CD4-positive, alpha-beta memory T cell (primary cell): ENCODE measurements around the gene GSTA4. TPM values are rescaled to one million over a fixed set of nuclear protein-coding genes. Genes with fewer than 3 reads are reported as not detected.

Experiments
- CTCF ChIA-PET: fragments of 350-600 bp; sonication (Branson Sonifier 250); formaldehyde crosslinking; loops from one replicate; lab custom pipeline; 2021; ENCODE audit warnings: inconsistent platforms; ENCODE audit not compliant: partially characterized antibody; lab: Charles Lee
- POLR2A ChIA-PET: fragments of 350-600 bp; sonication (Branson Sonifier 250); formaldehyde crosslinking; loops from one replicate; lab custom pipeline; 2021; ENCODE audit not compliant: partially characterized antibody; lab: Charles Lee
- DNase-seq, 5 donors: peaks; one replicate each; pipeline versions ENCODE4 v3.0.0 to v3.0.0-alpha.2; 2020 to 2022; ENCODE audit warnings: mixed read lengths in 1 of 5
- H3K27ac ChIP-seq: one replicate; pipeline ENCODE4 v1.7.0; 2013; ENCODE audit warnings: low read depth, low read length
- H3K27me3 ChIP-seq: 2 replicates; pipeline ENCODE4 v1.7.0; 2013; ENCODE audit warnings: mild to moderate bottlenecking, low read length, moderate library complexity; ENCODE audit not compliant: insufficient read depth
- H3K36me3 ChIP-seq: 2 replicates; pipeline ENCODE4 v1.7.0; 2013; ENCODE audit warnings: mild to moderate bottlenecking, low read length, moderate library complexity; ENCODE audit not compliant: insufficient read depth
- H3K4me1 ChIP-seq: 2 replicates; pipeline ENCODE4 v1.7.0; 2013; ENCODE audit warnings: mild to moderate bottlenecking, low read length, moderate library complexity; ENCODE audit not compliant: insufficient read depth
- H3K4me3 ChIP-seq, 2 donors: one replicate each; pipeline ENCODE4 v1.7.0; 2013; ENCODE audit warnings: low read length in 2 of 2, mild to moderate bottlenecking in 1 of 2
- H3K9me3 ChIP-seq, 2 donors: one replicate each; pipeline ENCODE4 v1.7.0; 2013; ENCODE audit warnings: low read length in 2 of 2, control low read depth in 1 of 2; ENCODE audit not compliant: control insufficient read depth in 1 of 2
- H3K27ac Mint-ChIP-seq, 7 donors: one replicate each; pipeline ENCODE4 v1.8.0; 2020 to 2021; ENCODE audit warnings: mixed read lengths in 7 of 7, mild to moderate bottlenecking in 6 of 7, inconsistent platforms in 3 of 7, moderate library complexity in 3 of 7
- H3K27me3 Mint-ChIP-seq, 2 donors: one replicate each; pipeline ENCODE4 v1.8.0; 2020 to 2021; ENCODE audit warnings: mixed read lengths in 2 of 2
- H3K36me3 Mint-ChIP-seq, 2 donors: one replicate each; pipeline ENCODE4 v1.8.0; 2020 to 2021; ENCODE audit warnings: mixed read lengths in 2 of 2, inconsistent platforms in 1 of 2, mild to moderate bottlenecking in 1 of 2
- H3K4me1 Mint-ChIP-seq, 4 donors: one replicate each; pipeline ENCODE4 v1.8.0; 2020 to 2021; ENCODE audit warnings: mixed read lengths in 4 of 4, mild to moderate bottlenecking in 1 of 4
- H3K4me3 Mint-ChIP-seq, 8 donors: one replicate each; pipeline ENCODE4 v1.8.0; 2020 to 2021; ENCODE audit warnings: mixed read lengths in 8 of 8, mild to moderate bottlenecking in 7 of 8, moderate library complexity in 6 of 8, inconsistent platforms in 3 of 8
- H3K9me3 Mint-ChIP-seq, 8 donors: one replicate each; pipeline ENCODE4 v1.8.0; 2020 to 2021; ENCODE audit warnings: mixed read lengths in 8 of 8, mild to moderate bottlenecking in 5 of 8, inconsistent platforms in 3 of 8, moderate library complexity in 1 of 8
- intact Hi-C: fragments of 100-400 bp; cut with micrococcal nuclease; formaldehyde crosslinking; loops from one replicate; pipeline ENCODE4 v1.15.1; 2023
- polyA plus RNA-seq, 2 donors: library from polyadenylated mRNA; unstranded; fragments of 300-500 nt; fragmentation: Illumina TruSeq; gene quantifications; one replicate each; pipeline ENCODE4 v1.2.3, GENCODE V29; 2021
- total RNA-seq, 2 experiments: library from RNA; stranded (reverse); gene quantifications; one replicate each; pipeline ENCODE4 v1.2.3, GENCODE V29; 2021

The GSTA4 gene
- total and polyA plus RNA-seq, 4 experiments from 2014 or later, result 0.57 to 1.7 TPM; not detected in 2

- no peak overlapping the region for H3K27ac ChIP-seq
- ChIA-PET POLR2A (no interaction called here), CTCF (interaction anchor here (0.5 to 1.7 kb wide), 2 partner anchors 9 to 354 kb away, joined by 3 to 4 read pairs; no protein-coding TSS in a partner anchor)
- no peak for DNase-seq
- Mint-ChIP-seq H3K27me3 (no peaks in the 10 kb centered on the region), H3K4me3 (no peak overlapping the region), H3K36me3 (peaks cover 46 to 61% of the 10 kb centered on the region in 2 donors), H3K27ac (no peak overlapping the region), H3K4me1 (peaks cover 0 to 2% (median 0%) of the 10 kb centered on the region in 4 donors), H3K9me3 (no peaks in the 10 kb centered on the region)
- intact Hi-C loops, result no loop called here
- no peaks in the 10 kb centered on the region for H3K4me1 ChIP-seq
- no peaks in the 10 kb centered on the region for H3K9me3 ChIP-seq
- no peaks in the 10 kb centered on the region for H3K27me3 ChIP-seq
- H3K4me3 ChIP-seq, result no peak overlapping the region
- peaks cover 27% of the 10 kb centered on the region for H3K36me3 ChIP-seq
These were observed 10.7 kb upstream of the GSTA4 start for GRCh38 chr6:53005663-53006250.

- intact Hi-C loops, result loop anchor here (5.0 to 10.0 kb wide), 6 partner anchors 48 to 793 kb away; partner anchors contain the start of genes TMEM14A and TRAM2
- H3K27me3 ChIP-seq, result no peaks in the 10 kb centered on the region
- no peak overlapping the region for H3K4me3 ChIP-seq
- no peaks in the 10 kb centered on the region for H3K36me3 ChIP-seq
- Mint-ChIP-seq H3K27me3 (peaks cover 2 to 8% of the 10 kb centered on the region in 2 donors), H3K4me3 (no peak overlapping the region), H3K27ac (no peak overlapping the region), H3K4me1 (peaks cover 8 to 25% (median 16%) of the 10 kb centered on the region in 4 donors), H3K9me3 (peaks cover 0 to 18% (median 3%) of the 10 kb centered on the region in 8 donors), H3K36me3 (peaks cover 5 to 21% of the 10 kb centered on the region in 2 donors)
- no peak overlapping the region for H3K27ac ChIP-seq
- POLR2A ChIA-PET, result no interaction called here
- H3K4me1 ChIP-seq, result peaks cover 17% of the 10 kb centered on the region
- CTCF ChIA-PET, result interaction anchor here (0.9 to 1.6 kb wide), 3 partner anchors 22 to 118 kb away, joined by 3 to 4 read pairs (median 3); no protein-coding TSS in a partner anchor
- DNase-seq, result no peak
- no peaks in the 10 kb centered on the region for H3K9me3 ChIP-seq
These were observed 4.4 kb upstream of the GSTA4 start for GRCh38 chr6:52999456-52999855.

- intact Hi-C loops, result loop anchor here (5.0 to 10.0 kb wide), 6 partner anchors 49 to 794 kb away; partner anchors contain the start of genes TMEM14A and TRAM2
- CTCF ChIA-PET, result interaction anchor here (0.9 to 1.3 kb wide), 3 partner anchors 23 to 117 kb away, joined by 3 read pairs; no protein-coding TSS in a partner anchor
- no peak overlapping the region for H3K4me3 Mint-ChIP-seq
These were observed 3.5 kb upstream of the GSTA4 start for GRCh38 chr6:52998603-52999002.

GRCh38 chr6:52995913-52996645 lies 995 bp upstream of the GSTA4 start:
- H3K36me3 Mint-ChIP-seq, result peaks cover 0 to 12% of the 10 kb centered on the region in 2 donors
- peaks cover 9 to 29% (median 20%) of the 10 kb centered on the region in 4 donors for H3K4me1 Mint-ChIP-seq
- peak overlapping the region; percentile 92 to 99 (median 94) for H3K4me3 Mint-ChIP-seq
- CTCF ChIA-PET, result interaction anchor here (0.7 to 3.8 kb wide), 6 partner anchors 10 to 70 kb away, joined by 3 to 49 read pairs (median 5); partner anchors contain the start of gene FBXO9
- peak overlapping the region; percentile 4 to 59 for H3K4me3 ChIP-seq
- intact Hi-C loops, result loop anchor here (1.0 to 10.0 kb wide), 11 partner anchors 12 to 796 kb away; partner anchors contain the start of genes MCM3, TMEM14A and TRAM2
- peaks cover 4 to 8% of the 10 kb centered on the region in 2 donors for H3K27me3 Mint-ChIP-seq
- peaks cover 22% of the 10 kb centered on the region for H3K4me1 ChIP-seq
- POLR2A ChIA-PET, result interaction anchor here (1.0 to 2.7 kb wide), 7 partner anchors 10 to 799 kb away, joined by 3 to 23 read pairs (median 5); partner anchors contain the start of genes FBXO9, LRRC1 and PAQR8
- no peaks in the 10 kb centered on the region for H3K36me3 ChIP-seq
- H3K9me3 Mint-ChIP-seq, result peaks cover 0 to 18% (median 3%) of the 10 kb centered on the region in 8 donors
- H3K27ac Mint-ChIP-seq, result peak overlapping the region; percentile 95 to 100 (median 100)
- H3K27me3 ChIP-seq, result no peaks in the 10 kb centered on the region
- H3K27ac ChIP-seq, result no peak overlapping the region
- no peaks in the 10 kb centered on the region for H3K9me3 ChIP-seq
- DNase-seq, result peak in 4 of 5 donors; percentile 36 to 42 (median 39)

More at GRCh38 chr6:52998603-52999002, 3.5 kb upstream of the GSTA4 start:
- POLR2A ChIA-PET, result no interaction called here
- Mint-ChIP-seq H3K4me1 (peaks cover 9 to 27% (median 19%) of the 10 kb centered on the region in 4 donors), H3K27me3 (peaks cover 2 to 8% of the 10 kb centered on the region in 2 donors), H3K9me3 (peaks cover 0 to 18% (median 3%) of the 10 kb centered on the region in 8 donors), H3K27ac (no peak overlapping the region), H3K36me3 (peaks cover 0 to 15% of the 10 kb centered on the region in 2 donors)
- no peaks in the 10 kb centered on the region for H3K27me3 ChIP-seq
- peaks cover 22% of the 10 kb centered on the region for H3K4me1 ChIP-seq
- no peaks in the 10 kb centered on the region for H3K9me3 ChIP-seq
- no peak overlapping the region for H3K4me3 ChIP-seq
- no peaks in the 10 kb centered on the region for H3K36me3 ChIP-seq
- no peak for DNase-seq
- no peak overlapping the region for H3K27ac ChIP-seq

GRCh38 chr6:52994839-52995088 lies 320 bp downstream of the GSTA4 start:
- DNase-seq, result peak in 1 of 5 donors; percentile 35
- peaks cover 8 to 9% of the 10 kb centered on the region in 2 donors for H3K27me3 Mint-ChIP-seq
- intact Hi-C loops, result loop anchor here (1.0 to 10.0 kb wide), 11 partner anchors 10 to 798 kb away; partner anchors contain the start of genes MCM3, TMEM14A and TRAM2
- peaks cover 0 to 18% (median 3%) of the 10 kb centered on the region in 8 donors for H3K9me3 Mint-ChIP-seq
- Histone ChIP-seq H3K36me3 (no peaks in the 10 kb centered on the region), H3K9me3 (no peaks in the 10 kb centered on the region), H3K4me1 (peaks cover 22% of the 10 kb centered on the region), H3K4me3 (peak overlapping the region; percentile 59 to 99), H3K27ac (peak overlapping the region; percentile 87), H3K27me3 (no peaks in the 10 kb centered on the region)
- CTCF ChIA-PET, result interaction anchor here (1.3 to 3.8 kb wide), 4 partner anchors 11 to 72 kb away, joined by 3 to 49 read pairs (median 10); partner anchors contain the start of gene FBXO9
- H3K36me3 Mint-ChIP-seq, result peaks cover 0 to 12% of the 10 kb centered on the region in 2 donors
- peaks cover 9 to 29% (median 20%) of the 10 kb centered on the region in 4 donors for H3K4me1 Mint-ChIP-seq
- POLR2A ChIA-PET, result interaction anchor here (0.8 to 2.7 kb wide), 6 partner anchors 8 to 800 kb away, joined by 3 to 23 read pairs (median 6); partner anchors contain the start of genes EFHC1, FBXO9 and LRRC1
- H3K4me3 Mint-ChIP-seq, result peak overlapping the region; percentile 92 to 99 (median 94)
- peak overlapping the region; percentile 95 to 100 (median 100) for H3K27ac Mint-ChIP-seq

- DNase-seq, result peak in 1 of 5 donors; percentile 10
- no peaks in the 10 kb centered on the region for H3K9me3 ChIP-seq
- POLR2A ChIA-PET, result interaction anchor here (1.5 to 2.7 kb wide), 3 partner anchors 8 to 71 kb away, joined by 7 to 23 read pairs (median 14); partner anchors contain the start of gene FBXO9
- peaks cover 22% of the 10 kb centered on the region for H3K4me1 ChIP-seq
- peak overlapping the region; percentile 59 to 99 for H3K4me3 ChIP-seq
- intact Hi-C loops, result loop anchor here (10.0 kb wide), 3 partner anchors 419 to 661 kb away; partner anchors contain the start of gene TRAM2
- peak overlapping the region; percentile 87 for H3K27ac ChIP-seq
- H3K27me3 ChIP-seq, result no peaks in the 10 kb centered on the region
- peaks cover 0 to 12% of the 10 kb centered on the region in 2 donors for H3K36me3 Mint-ChIP-seq
- no peaks in the 10 kb centered on the region for H3K36me3 ChIP-seq
- peaks cover 9% of the 10 kb centered on the region in 2 donors for H3K27me3 Mint-ChIP-seq
- peak overlapping the region in 5 of 7 donors; percentile 29 to 100 (median 95) for H3K27ac Mint-ChIP-seq
- peak overlapping the region; percentile 92 to 99 (median 94) for H3K4me3 Mint-ChIP-seq
- CTCF ChIA-PET, result interaction anchor here (1.4 to 3.8 kb wide), 3 partner anchors 10 to 72 kb away, joined by 3 to 49 read pairs (median 14); partner anchors contain the start of gene FBXO9
- H3K4me1 Mint-ChIP-seq, result peaks cover 9 to 29% (median 20%) of the 10 kb centered on the region in 4 donors
- peaks cover 0 to 18% (median 3%) of the 10 kb centered on the region in 8 donors for H3K9me3 Mint-ChIP-seq
These were observed 849 bp downstream of the GSTA4 start for GRCh38 chr6:52994031-52994838.
